22Rv1 (cell line): ENCODE results near the gene TAF9.

Experiments
- H3K27ac ChIP-seq: fragments of 450-650 bp; 2 replicates; pipeline ENCODE4 v1.5.1; 2017
- CTCF ChIP-seq: fragments of 450-650 bp; IDR thresholded peaks from 2 replicates; pipeline ENCODE4 v1.5.1; 2017; ENCODE audit warnings: mild to moderate bottlenecking
- ZFX ChIP-seq: fragments of 450-650 bp; IDR thresholded peaks from 2 replicates; pipeline ENCODE4 v1.6.1; 2017; ENCODE audit warnings: antibody characterized with exemption, borderline replicate concordance

TAF9 gene

GRCh38 chr5:69404659-69405330 is 35.5 kb upstream of the TAF9 start:
- TF ChIP-seq CTCF: no peak
- no peak for TF ChIP-seq ZFX
- no peak overlapping the region for H3K27ac ChIP-seq

- H3K27ac ChIP-seq: no peak overlapping the region
- TF ChIP-seq ZFX (no peak), CTCF (no peak)
Measured at GRCh38 chr5:69378376-69378775, 9.1 kb upstream of the TAF9 start.

GRCh38 chr5:69374911-69375446 is 5.7 kb upstream of the TAF9 start:
- TF ChIP-seq CTCF (no peak), ZFX (no peak)
- H3K27ac ChIP-seq: no peak overlapping the region

- H3K27ac ChIP-seq: no peak overlapping the region
- TF ChIP-seq ZFX: no peak
- no peak for TF ChIP-seq CTCF
Measured at GRCh38 chr5:69372394-69372793, 3.1 kb upstream of the TAF9 start.

- peak overlapping the region; percentile 91 for H3K27ac ChIP-seq
Measured at GRCh38 chr5:69370335-69370734, 1.0 kb upstream of the TAF9 start.

GRCh38 chr5:69368458-69369339 is 621 bp downstream of the TAF9 start:
- H3K27ac ChIP-seq: peak overlapping the region; percentile 91
- TF ChIP-seq CTCF (no peak), ZFX (no peak)

GRCh38 chr5:69367697-69368279 is 1.5 kb downstream of the TAF9 start:
- H3K27ac ChIP-seq: peak overlapping the region; percentile 91

More at GRCh38 chr5:69367697-69368279, 1.5 kb downstream of the TAF9 start:
- TF ChIP-seq ZFX (no peak), CTCF (no peak)
